ENCODE results near the gene PRICKLE1.

DNA sequence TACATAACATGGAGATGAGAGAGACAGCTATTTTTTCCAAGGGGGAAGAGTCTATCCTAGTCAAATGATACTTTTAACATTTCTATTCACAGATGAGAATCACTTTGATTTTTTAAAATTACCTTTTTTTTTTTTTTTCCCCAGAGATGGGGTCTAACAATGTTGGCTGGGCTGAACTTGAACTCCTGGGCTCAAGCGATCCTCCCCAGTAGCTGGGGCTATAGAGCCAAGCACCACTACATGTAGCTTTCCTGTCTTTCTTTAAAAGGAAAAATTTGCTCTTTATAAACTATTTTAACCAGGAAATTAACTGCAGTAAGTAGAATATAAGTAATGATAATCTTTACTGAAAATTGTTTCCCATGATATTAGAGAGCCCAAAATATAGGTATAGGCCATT is 3.3 kb downstream of the PRICKLE1 start:
- TF ChIP-seq GATA2 (IDR thresholded peaks at IDR 0.05; ENCODE audit: low read depth, low read length): no peak
- TF ChIP-seq GATA3 (IDR thresholded peaks at IDR 0.05; ENCODE audit: low read depth, low read length): no peak

Data from SH-SY5Y (cell line).